HEK293 (cell line): ENCODE results near the gene DNMT3B.

Experiments
- GLI4 ChIP-seq: fragments of 450-650 bp; formaldehyde crosslinking; IDR thresholded peaks from 2 replicates; pipeline ENCODE4 v1.5.1; 2016; ENCODE audit warnings: missing biosample characterization, missing genetic modification characterization
- KLF10 ChIP-seq: fragments of 450-650 bp; IDR thresholded peaks from 2 replicates; pipeline ENCODE4 v1.5.1; 2018; ENCODE audit warnings: missing biosample characterization, mild to moderate bottlenecking, missing genetic modification characterization
- KLF16 ChIP-seq: fragments of 450-650 bp; formaldehyde crosslinking; IDR thresholded peaks from 2 replicates; pipeline ENCODE4 v1.5.1; 2017; ENCODE audit warnings: missing biosample characterization, missing genetic modification characterization
- KLF7 ChIP-seq: fragments of 450-650 bp; formaldehyde crosslinking; IDR thresholded peaks from 2 replicates; pipeline ENCODE4 v1.5.1; 2016; ENCODE audit warnings: missing biosample characterization, missing genetic modification characterization, borderline replicate concordance
- OSR2 ChIP-seq: fragments of 450-650 bp; formaldehyde crosslinking; IDR thresholded peaks from 2 replicates; pipeline ENCODE4 v1.5.1; 2016; ENCODE audit warnings: missing biosample characterization, missing genetic modification characterization
- PATZ1 ChIP-seq: fragments of 450-650 bp; formaldehyde crosslinking; IDR thresholded peaks from 2 replicates; pipeline ENCODE4 v1.5.1; 2016; ENCODE audit warnings: missing biosample characterization, missing genetic modification characterization
- SCRT2 ChIP-seq: fragments of 450-650 bp; formaldehyde crosslinking; IDR thresholded peaks from 2 replicates; pipeline ENCODE4 v1.5.1; 2016; ENCODE audit warnings: missing biosample characterization, missing genetic modification characterization
- SP7 ChIP-seq: fragments of 450-650 bp; formaldehyde crosslinking; IDR thresholded peaks from 2 replicates; pipeline ENCODE4 v1.5.1; 2016; ENCODE audit warnings: missing biosample characterization, missing genetic modification characterization
- ZBTB49 ChIP-seq: fragments of 450-650 bp; formaldehyde crosslinking; IDR thresholded peaks from 2 replicates; pipeline ENCODE4 v1.5.1; 2016; ENCODE audit warnings: missing biosample characterization, missing genetic modification characterization, low read depth
- ZBTB7A ChIP-seq: fragments of 450-650 bp; formaldehyde crosslinking; IDR thresholded peaks from 2 replicates; pipeline ENCODE4 v1.5.1; 2016; ENCODE audit warnings: low read depth, missing biosample characterization, missing genetic modification characterization
- ZNF10 ChIP-seq: fragments of 450-650 bp; formaldehyde crosslinking; IDR thresholded peaks from 2 replicates; pipeline ENCODE4 v1.5.1; 2017; ENCODE audit warnings: missing biosample characterization, missing genetic modification characterization
- ZNF16 ChIP-seq: fragments of 450-650 bp; formaldehyde crosslinking; IDR thresholded peaks from 2 replicates; pipeline ENCODE4 v1.5.1; 2016; ENCODE audit warnings: low read depth, missing biosample characterization, missing genetic modification characterization
- ZNF214 ChIP-seq: fragments of 450-650 bp; formaldehyde crosslinking; IDR thresholded peaks from 2 replicates; pipeline ENCODE4 v1.5.1; 2017; ENCODE audit warnings: missing biosample characterization, mild to moderate bottlenecking, missing genetic modification characterization, borderline replicate concordance
- ZNF23 ChIP-seq: fragments of 450-650 bp; formaldehyde crosslinking; IDR thresholded peaks from 2 replicates; pipeline ENCODE4 v1.5.1; 2016; ENCODE audit warnings: missing biosample characterization, missing genetic modification characterization, borderline replicate concordance
- ZNF239 ChIP-seq: fragments of 450-650 bp; formaldehyde crosslinking; IDR thresholded peaks from 2 replicates; pipeline ENCODE4 v1.5.1; 2016; ENCODE audit warnings: missing biosample characterization, missing genetic modification characterization
- ZNF324 ChIP-seq: fragments of 450-650 bp; formaldehyde crosslinking; IDR thresholded peaks from 2 replicates; pipeline ENCODE4 v1.5.1; 2016; ENCODE audit warnings: missing biosample characterization, missing genetic modification characterization
- ZNF354C ChIP-seq: fragments of 450-650 bp; formaldehyde crosslinking; IDR thresholded peaks from 2 replicates; pipeline ENCODE4 v1.5.1; 2016; ENCODE audit warnings: missing biosample characterization, missing genetic modification characterization, low read depth, borderline replicate concordance
- ZNF391 ChIP-seq: fragments of 450-650 bp; formaldehyde crosslinking; IDR thresholded peaks from 2 replicates; pipeline ENCODE4 v1.5.1; 2016; ENCODE audit warnings: low read depth, missing biosample characterization, missing genetic modification characterization, borderline replicate concordance
- ZNF416 ChIP-seq: fragments of 450-650 bp; formaldehyde crosslinking; IDR thresholded peaks from 2 replicates; pipeline ENCODE4 v1.5.1; 2016; ENCODE audit warnings: missing biosample characterization, missing genetic modification characterization
- ZNF571 ChIP-seq: fragments of 450-650 bp; formaldehyde crosslinking; IDR thresholded peaks from 2 replicates; pipeline ENCODE4 v1.5.0; 2017; ENCODE audit warnings: missing biosample characterization, missing genetic modification characterization
- ZNF621 ChIP-seq: fragments of 450-650 bp; formaldehyde crosslinking; IDR thresholded peaks from 2 replicates; pipeline ENCODE4 v1.5.1; 2017; ENCODE audit warnings: missing biosample characterization, missing genetic modification characterization
- ZNF623 ChIP-seq: fragments of 450-650 bp; formaldehyde crosslinking; IDR thresholded peaks from 2 replicates; pipeline ENCODE4 v1.5.1; 2016; ENCODE audit warnings: missing biosample characterization, missing genetic modification characterization
- ZNF629 ChIP-seq: fragments of 450-650 bp; formaldehyde crosslinking; IDR thresholded peaks from 2 replicates; pipeline ENCODE4 v1.5.1; 2017; ENCODE audit warnings: missing biosample characterization, missing genetic modification characterization
- ZNF645 ChIP-seq: fragments of 450-650 bp; formaldehyde crosslinking; IDR thresholded peaks from 2 replicates; pipeline ENCODE4; 2016; ENCODE audit warnings: missing biosample characterization, missing genetic modification characterization
- ZNF654 ChIP-seq: fragments of 450-650 bp; formaldehyde crosslinking; IDR thresholded peaks from 2 replicates; pipeline ENCODE4 v1.5.1; 2016; ENCODE audit warnings: low read depth, missing biosample characterization, missing genetic modification characterization
- ZNF670 ChIP-seq: fragments of 450-650 bp; formaldehyde crosslinking; IDR thresholded peaks from 2 replicates; pipeline ENCODE4 v1.5.1; 2016; ENCODE audit warnings: missing biosample characterization, missing genetic modification characterization, low read depth
- ZNF747 ChIP-seq: fragments of 450-650 bp; formaldehyde crosslinking; IDR thresholded peaks from 2 replicates; pipeline ENCODE4 v1.5.1; 2016; ENCODE audit warnings: missing biosample characterization, missing genetic modification characterization
- ZNF792 ChIP-seq: fragments of 450-650 bp; formaldehyde crosslinking; IDR thresholded peaks from 2 replicates; pipeline ENCODE4 v1.5.1; 2016; ENCODE audit warnings: missing biosample characterization, missing genetic modification characterization
- ZNF837 ChIP-seq: fragments of 450-650 bp; formaldehyde crosslinking; IDR thresholded peaks from 2 replicates; pipeline ENCODE4 v1.5.1; 2016; ENCODE audit warnings: missing biosample characterization, missing genetic modification characterization
- TF ChIP-seq, protein P1 (sequence below): fragments of 450-650 bp; formaldehyde crosslinking; IDR thresholded peaks from 2 replicates; pipeline ENCODE4 v1.5.1; 2016; ENCODE audit warnings: missing biosample characterization, missing genetic modification characterization
- TF ChIP-seq, protein P2 (sequence below): fragments of 450-650 bp; formaldehyde crosslinking; IDR thresholded peaks from 2 replicates; pipeline ENCODE4 v1.5.1; 2017; ENCODE audit warnings: missing biosample characterization, missing genetic modification characterization

The DNMT3B gene

GRCh38 chr20:32761831-32762753 is at the start of gene DNMT3B (continued):
- no peak for TF ChIP-seq ZNF792 (tag by site-specific recombination)
- peak; percentile 90 for TF ChIP-seq KLF10 (tag by site-specific recombination)
- TF ChIP-seq, protein P1, sequence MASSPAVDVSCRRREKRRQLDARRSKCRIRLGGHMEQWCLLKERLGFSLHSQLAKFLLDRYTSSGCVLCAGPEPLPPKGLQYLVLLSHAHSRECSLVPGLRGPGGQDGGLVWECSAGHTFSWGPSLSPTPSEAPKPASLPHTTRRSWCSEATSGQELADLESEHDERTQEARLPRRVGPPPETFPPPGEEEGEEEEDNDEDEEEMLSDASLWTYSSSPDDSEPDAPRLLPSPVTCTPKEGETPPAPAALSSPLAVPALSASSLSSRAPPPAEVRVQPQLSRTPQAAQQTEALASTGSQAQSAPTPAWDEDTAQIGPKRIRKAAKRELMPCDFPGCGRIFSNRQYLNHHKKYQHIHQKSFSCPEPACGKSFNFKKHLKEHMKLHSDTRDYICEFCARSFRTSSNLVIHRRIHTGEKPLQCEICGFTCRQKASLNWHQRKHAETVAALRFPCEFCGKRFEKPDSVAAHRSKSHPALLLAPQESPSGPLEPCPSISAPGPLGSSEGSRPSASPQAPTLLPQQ (tag by site-specific recombination) = 0 out of 2 replicates have a peak, but pooled peaks have one; percentile 16
- TF ChIP-seq ZBTB49 (tag by site-specific recombination) = no peak
- no peak for TF ChIP-seq ZNF837 (tag by site-specific recombination)
- TF ChIP-seq ZBTB7A (tag by site-specific recombination) = no peak
- peak; percentile 57; the same call in 1 of the 2 replicates for TF ChIP-seq SP7 (tag by site-specific recombination)
- no peak for TF ChIP-seq ZNF16 (tag by site-specific recombination)
- TF ChIP-seq PATZ1 (tag by site-specific recombination) = peak; percentile 84
- no peak for TF ChIP-seq ZNF670 (tag by site-specific recombination)
- no peak for TF ChIP-seq ZNF416 (tag by site-specific recombination)
- no peak for TF ChIP-seq OSR2 (tag by site-specific recombination)
- peak; percentile 31; the same call in 1 of the 2 replicates for TF ChIP-seq ZNF629
- peak; percentile 61; the same call in 1 of the 2 replicates for TF ChIP-seq KLF7 (tag by site-specific recombination)
- no peak for TF ChIP-seq GLI4 (tag by site-specific recombination)
- no peak for TF ChIP-seq ZNF623
- TF ChIP-seq ZNF654 = no peak
- no peak for TF ChIP-seq SCRT2 (tag by site-specific recombination)
- no peak for TF ChIP-seq ZNF571 (tag by site-specific recombination)
- peak; percentile 57; the same call in 1 of the 2 replicates for TF ChIP-seq ZNF391 (tag by site-specific recombination)
- TF ChIP-seq KLF16 (tag by site-specific recombination) = no peak
- TF ChIP-seq, protein P2, sequence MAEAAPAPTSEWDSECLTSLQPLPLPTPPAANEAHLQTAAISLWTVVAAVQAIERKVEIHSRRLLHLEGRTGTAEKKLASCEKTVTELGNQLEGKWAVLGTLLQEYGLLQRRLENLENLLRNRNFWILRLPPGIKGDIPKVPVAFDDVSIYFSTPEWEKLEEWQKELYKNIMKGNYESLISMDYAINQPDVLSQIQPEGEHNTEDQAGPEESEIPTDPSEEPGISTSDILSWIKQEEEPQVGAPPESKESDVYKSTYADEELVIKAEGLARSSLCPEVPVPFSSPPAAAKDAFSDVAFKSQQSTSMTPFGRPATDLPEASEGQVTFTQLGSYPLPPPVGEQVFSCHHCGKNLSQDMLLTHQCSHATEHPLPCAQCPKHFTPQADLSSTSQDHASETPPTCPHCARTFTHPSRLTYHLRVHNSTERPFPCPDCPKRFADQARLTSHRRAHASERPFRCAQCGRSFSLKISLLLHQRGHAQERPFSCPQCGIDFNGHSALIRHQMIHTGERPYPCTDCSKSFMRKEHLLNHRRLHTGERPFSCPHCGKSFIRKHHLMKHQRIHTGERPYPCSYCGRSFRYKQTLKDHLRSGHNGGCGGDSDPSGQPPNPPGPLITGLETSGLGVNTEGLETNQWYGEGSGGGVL = 0 out of 2 replicates have a peak, but pooled peaks have one; percentile 36
- TF ChIP-seq ZNF239 = no peak
- TF ChIP-seq ZNF621 (tag by site-specific recombination) = no peak
- no peak for TF ChIP-seq ZNF747
- TF ChIP-seq ZNF354C (tag by site-specific recombination) = no peak
- TF ChIP-seq ZNF645 (tag by site-specific recombination) = no peak
- no peak for TF ChIP-seq ZNF10 (tag by site-specific recombination)
- no peak for TF ChIP-seq ZNF23 (tag by site-specific recombination)
- TF ChIP-seq ZNF214 (tag by site-specific recombination) = no peak
- TF ChIP-seq ZNF324 (tag by site-specific recombination) = no peak
